Type B pancreatic cell (in vitro differentiated cells): ENCODE results near the gene APC2. TPM values are rescaled to one million over a fixed set of nuclear protein-coding genes. Genes with fewer than 3 reads are reported as not detected.

Experiments used
- DNase-seq: peaks from one replicate; pipeline ENCODE4 v3.0.0; 2021; ENCODE audit warnings: mixed read lengths; ENCODE audit not compliant: unreplicated experiment; ENCODE audit errors: extremely low spot score
- H3K27ac Mint-ChIP-seq: 2 replicates; pipeline ENCODE4 v1.8.0; 2021; ENCODE audit warnings: mild to moderate bottlenecking, mixed read lengths
- H3K27me3 Mint-ChIP-seq: 2 replicates; pipeline ENCODE4 v1.8.0; 2021; ENCODE audit warnings: mixed read lengths
- H3K36me3 Mint-ChIP-seq: 2 replicates; pipeline ENCODE4 v1.8.0; 2021; ENCODE audit warnings: mixed read lengths
- H3K4me1 Mint-ChIP-seq: one replicate; pipeline ENCODE4 v1.8.0; 2021; ENCODE audit warnings: mixed read lengths; ENCODE audit not compliant: unreplicated experiment
- H3K4me3 Mint-ChIP-seq: 2 replicates; pipeline ENCODE4 v1.8.0; 2021; ENCODE audit warnings: mild to moderate bottlenecking, mixed read lengths
- H3K9me3 Mint-ChIP-seq: 2 replicates; pipeline ENCODE4 v1.8.0; 2021; ENCODE audit warnings: mixed read lengths
- CTCF ChIP-seq: fragments of 200-600 bp; sonication (generic); conservative IDR thresholded peaks from 2 replicates; pipeline ENCODE4 v1.5.0; 2021; ENCODE audit warnings: antibody characterized with exemption, mild to moderate bottlenecking
- total RNA-seq: library from RNA; stranded (reverse); gene quantifications from 2 replicates; pipeline ENCODE4 v1.2.1, GENCODE V29; 2021; ENCODE audit warnings: low replicate concordance

APC2 gene
- total RNA-seq, 1 donor from 2014 or later = 9.2 TPM

- H3K36me3 Mint-ChIP-seq = peaks cover 9% of the 10 kb centered on the region
- peaks cover 4% of the 10 kb centered on the region for H3K27me3 Mint-ChIP-seq
- no peak overlapping the region for H3K27ac Mint-ChIP-seq
Observed at GRCh38 chr19:1440418-1440801, 9.5 kb upstream of the APC2 start.

GRCh38 chr19:1441022-1441426, 8.9 kb upstream of the APC2 start:
- peaks cover 8% of the 10 kb centered on the region for H3K4me1 Mint-ChIP-seq
- no peak for DNase-seq
- TF ChIP-seq CTCF = no peak
- peak overlapping the region; percentile 77 for H3K4me3 Mint-ChIP-seq
- peaks cover 9% of the 10 kb centered on the region for H3K36me3 Mint-ChIP-seq
- H3K9me3 Mint-ChIP-seq = no peaks in the 10 kb centered on the region
- H3K27me3 Mint-ChIP-seq = peaks cover 4% of the 10 kb centered on the region
- peak overlapping the region; percentile 53 for H3K27ac Mint-ChIP-seq

More at GRCh38 chr19:1440418-1440801, 9.5 kb upstream of the APC2 start:
- Mint-ChIP-seq H3K9me3 (no peaks in the 10 kb centered on the region), H3K4me1 (peaks cover 8% of the 10 kb centered on the region), H3K4me3 (peak overlapping the region; percentile 77)
- DNase-seq = no peak
- no peak for TF ChIP-seq CTCF

- peak overlapping the region; percentile 56 for H3K4me3 Mint-ChIP-seq
Observed at GRCh38 chr19:1441677-1442438, 8.1 kb upstream of the APC2 start.

GRCh38 chr19:1445185-1445931, 4.6 kb upstream of the APC2 start:
- Mint-ChIP-seq H3K9me3 (no peaks in the 10 kb centered on the region), H3K4me1 (peaks cover 10% of the 10 kb centered on the region), H3K36me3 (peaks cover 5% of the 10 kb centered on the region), H3K27ac (peak overlapping the region; percentile 56), H3K27me3 (peaks cover 28% of the 10 kb centered on the region), H3K4me3 (peak overlapping the region; percentile 81)
- peak; percentile 97 for TF ChIP-seq CTCF
- peak; percentile 88 for DNase-seq

More at GRCh38 chr19:1441677-1442438, 8.1 kb upstream of the APC2 start:
- Mint-ChIP-seq H3K4me1 (peaks cover 8% of the 10 kb centered on the region), H3K27me3 (peaks cover 4% of the 10 kb centered on the region), H3K36me3 (peaks cover 9% of the 10 kb centered on the region), H3K9me3 (no peaks in the 10 kb centered on the region), H3K27ac (no peak overlapping the region)
- TF ChIP-seq CTCF = no peak
- no peak for DNase-seq

- no peak overlapping the region for H3K4me3 Mint-ChIP-seq
- TF ChIP-seq CTCF = no peak
- DNase-seq = no peak
- peaks cover 15% of the 10 kb centered on the region for H3K4me1 Mint-ChIP-seq
- peaks cover 36% of the 10 kb centered on the region for H3K27me3 Mint-ChIP-seq
- no peaks in the 10 kb centered on the region for H3K9me3 Mint-ChIP-seq
- H3K27ac Mint-ChIP-seq = no peak overlapping the region
- peaks cover 5% of the 10 kb centered on the region for H3K36me3 Mint-ChIP-seq
Observed at GRCh38 chr19:1445932-1446712, 3.8 kb upstream of the APC2 start.
